GM20431 (cell line): ENCODE results near the gene FOXC1.

Experiments used
- in situ Hi-C: fragments of 300-500 bp; cut with MseI, MboI; formaldehyde crosslinking; loops from one replicate; pipeline ENCODE4 v1.15.0; 2020; ENCODE audit warnings: low sequenced_read_pairs; ENCODE audit not compliant: unreplicated experiment

FOXC1 gene

DNA sequence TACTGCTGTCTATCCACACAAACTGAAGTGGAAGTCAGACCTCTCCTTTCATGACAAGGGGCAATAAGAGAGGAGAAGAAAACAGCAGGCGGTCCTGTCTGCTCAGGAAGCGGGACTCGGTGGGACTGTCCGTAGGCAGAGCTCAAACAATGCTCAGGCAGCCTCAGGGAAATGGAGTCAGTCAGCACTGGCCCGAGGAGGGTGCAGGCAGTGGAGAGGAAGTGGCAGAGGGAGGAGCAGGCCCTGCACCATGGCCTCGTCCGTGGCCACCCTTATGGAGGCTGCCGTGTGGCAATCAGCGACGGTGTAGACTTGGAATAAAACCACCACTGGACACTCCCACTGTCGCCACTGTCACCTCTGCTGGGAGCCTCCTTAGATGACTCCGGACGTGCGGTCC, 19.6 kb downstream of the FOXC1 start:
- in situ Hi-C loops: no loop called here

GRCh38 chr6:1630212-1630770, 20.6 kb downstream of the FOXC1 start:
- in situ Hi-C loops: no loop called here

DNA sequence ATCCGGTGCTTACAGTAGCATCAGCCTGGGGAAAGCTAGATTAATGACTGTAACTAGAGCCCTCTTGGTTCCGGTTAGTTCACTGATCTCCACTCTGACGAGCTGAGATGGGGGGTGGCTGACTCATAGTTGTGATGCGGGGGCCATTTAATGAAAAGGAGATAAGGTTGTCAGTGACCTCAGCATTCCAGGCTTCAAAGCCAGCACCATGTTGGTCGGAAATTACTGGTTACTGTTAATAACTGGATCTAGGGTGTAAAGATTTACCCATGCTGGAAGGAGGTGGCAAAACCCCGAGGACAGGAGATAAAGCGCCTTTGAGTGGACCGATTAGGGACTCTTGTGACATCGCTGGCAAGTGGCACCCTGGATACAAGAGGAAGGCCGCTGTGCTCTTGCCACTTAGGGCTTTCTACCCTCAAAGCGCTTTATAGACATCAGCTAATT, 21.1 kb downstream of the FOXC1 start:
- in situ Hi-C loops: no loop called here

GRCh38 chr6:1631251-1631650, 21.5 kb downstream of the FOXC1 start:
- in situ Hi-C loops: no loop called here

GRCh38 chr6:1633366-1634021, 23.8 kb downstream of the FOXC1 start:
- in situ Hi-C loops: no loop called here

- in situ Hi-C loops: no loop called here
Observed at GRCh38 chr6:1634081-1634480, 24.4 kb downstream of the FOXC1 start.

DNA sequence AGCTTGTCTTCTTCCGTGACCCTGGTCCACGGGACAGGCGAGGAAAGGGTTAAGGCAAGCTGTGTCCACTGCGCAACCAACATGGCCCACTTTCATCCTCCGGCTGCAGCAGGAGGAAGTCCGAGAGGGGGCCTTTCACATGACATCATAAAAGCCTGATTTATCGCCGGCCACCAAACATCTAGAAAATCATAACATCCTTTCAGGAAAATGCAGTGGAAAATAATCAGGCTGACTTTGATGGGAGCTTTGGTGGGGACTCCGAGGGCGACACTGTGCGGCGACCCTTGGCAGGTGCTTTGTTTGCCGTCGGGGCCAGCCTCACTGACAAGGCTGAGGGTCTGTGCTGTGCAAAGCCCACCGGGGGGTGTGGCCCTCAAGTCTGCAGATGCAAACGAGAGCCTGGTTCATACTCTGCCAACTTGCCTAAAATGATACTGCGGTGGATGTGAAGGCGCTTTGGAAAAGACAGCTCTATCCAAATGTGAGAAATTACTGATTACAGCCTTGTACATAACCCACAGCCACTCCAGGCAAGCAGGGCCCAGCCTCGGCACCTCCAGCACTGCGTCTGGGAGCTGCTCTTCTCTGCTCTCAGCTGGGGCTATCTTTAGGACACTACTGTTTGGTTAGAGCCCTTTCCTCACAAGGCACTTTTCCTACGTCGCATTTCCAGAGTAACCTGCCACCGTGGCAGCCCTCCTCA, 25.7 kb downstream of the FOXC1 start:
- in situ Hi-C loops: no loop called here

GRCh38 chr6:1636272-1636825, 26.6 kb downstream of the FOXC1 start:
- in situ Hi-C loops: no loop called here

DNA sequence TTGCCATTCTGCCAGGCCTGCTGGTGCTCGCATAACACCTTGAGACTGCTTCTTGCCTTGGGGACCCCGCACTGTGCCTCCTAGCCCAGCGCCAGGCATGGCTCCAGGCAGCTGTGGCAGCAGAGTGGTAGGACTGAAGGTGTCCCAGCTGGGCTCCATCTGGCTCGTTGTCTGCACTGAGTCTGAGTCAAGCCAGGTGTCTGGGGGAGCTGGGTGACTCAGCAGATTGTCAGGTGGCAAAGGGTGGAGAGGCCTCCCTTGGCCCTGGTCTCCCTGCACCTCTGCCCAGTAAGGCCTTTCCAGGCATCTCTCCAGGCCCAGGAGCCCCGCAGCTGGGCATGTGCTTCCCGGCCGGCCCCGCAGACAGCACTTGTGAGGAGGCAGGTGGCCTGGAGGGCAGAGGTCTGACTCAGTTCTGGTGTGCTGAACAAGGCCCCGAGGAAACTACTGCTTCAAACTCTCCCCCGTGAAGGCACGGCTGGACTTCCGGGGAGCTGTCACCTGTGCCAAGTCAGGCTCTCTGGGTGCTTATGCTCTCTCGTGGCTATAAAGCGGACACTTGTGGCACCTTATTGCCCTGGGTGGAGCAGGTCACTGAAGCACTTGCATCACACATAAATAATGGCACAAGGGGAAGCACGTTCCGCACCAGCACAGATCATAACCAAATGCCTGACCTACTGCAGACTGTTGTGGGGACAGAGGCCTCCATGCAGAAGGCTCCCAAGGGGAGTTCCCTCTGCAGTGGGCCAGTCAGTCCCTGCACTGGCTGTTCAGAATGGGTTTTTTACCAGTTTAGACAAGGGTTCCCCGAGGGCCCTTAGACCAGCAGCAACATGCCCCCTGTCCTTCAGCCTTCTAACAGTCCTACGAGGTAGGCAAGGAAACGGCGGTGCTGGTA, 27.5 kb downstream of the FOXC1 start:
- in situ Hi-C loops: no loop called here

GRCh38 chr6:1639430-1639829, 29.7 kb downstream of the FOXC1 start:
- in situ Hi-C loops: no loop called here

DNA sequence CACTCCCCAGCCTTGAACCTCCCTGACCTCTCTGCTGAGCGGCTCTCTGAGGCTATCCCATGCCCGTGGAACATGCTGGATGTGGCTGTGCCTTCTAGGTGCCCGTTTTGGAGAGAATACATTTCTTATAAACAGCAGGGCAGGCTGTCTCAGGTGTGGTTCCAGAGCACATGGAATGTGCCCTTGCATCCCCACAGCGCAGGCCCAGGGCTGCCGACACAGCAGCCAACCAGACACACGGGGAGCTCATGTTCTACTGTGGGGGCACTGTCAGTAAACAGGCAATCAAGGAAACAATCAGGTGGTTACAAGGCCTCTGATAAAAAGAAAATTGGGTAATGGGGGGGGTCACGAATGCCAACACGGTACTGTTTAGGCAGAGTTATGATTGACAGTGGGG, 30.8 kb downstream of the FOXC1 start:
- in situ Hi-C loops: no loop called here

DNA sequence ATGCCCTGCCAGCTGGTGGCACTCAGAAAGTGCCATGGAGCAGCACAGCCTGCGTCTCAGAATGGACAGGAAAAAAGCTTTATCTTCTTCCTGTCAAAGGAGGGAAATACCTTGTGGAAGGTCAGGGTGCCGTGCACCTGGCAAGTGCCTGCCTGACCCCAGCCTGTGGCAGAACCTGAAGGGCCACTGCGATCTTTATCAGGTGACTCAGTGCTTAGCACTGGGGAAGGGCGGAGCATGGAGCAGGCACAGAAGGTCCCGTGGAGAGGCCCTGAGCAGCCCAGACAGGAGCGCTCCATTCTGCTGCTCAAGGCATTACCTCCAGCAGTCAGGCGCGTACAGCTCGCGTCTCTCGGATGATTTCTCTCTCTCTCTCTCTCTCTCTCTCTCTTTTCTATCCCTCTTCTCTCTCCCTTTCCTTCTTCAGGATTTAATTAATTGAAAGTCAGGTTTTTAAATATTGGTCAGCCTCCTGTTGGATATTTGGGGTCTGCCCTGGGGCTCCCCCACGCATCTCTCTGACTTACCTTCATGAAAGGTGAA, 31.7 kb downstream of the FOXC1 start:
- in situ Hi-C loops: no loop called here

DNA sequence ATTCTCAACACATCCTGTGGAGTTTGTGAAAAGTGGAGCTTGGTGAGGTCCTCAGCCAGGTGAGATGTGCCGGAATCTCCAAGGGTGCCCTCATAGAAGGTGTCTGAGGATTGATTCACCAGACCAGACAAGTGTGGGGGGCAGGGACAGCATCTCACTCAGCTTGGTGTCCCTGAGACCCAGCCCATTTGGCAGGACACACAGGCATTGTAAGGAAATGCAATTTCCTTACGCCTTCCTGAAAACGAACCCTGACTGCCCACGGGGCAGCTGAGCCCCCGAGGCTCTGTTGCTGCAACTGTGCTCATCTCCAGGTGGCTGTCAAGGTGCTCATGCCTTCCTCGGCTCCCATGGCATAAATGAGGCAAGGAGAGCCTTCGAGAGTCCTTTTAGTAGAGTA, 33.4 kb downstream of the FOXC1 start:
- in situ Hi-C loops: no loop called here

DNA sequence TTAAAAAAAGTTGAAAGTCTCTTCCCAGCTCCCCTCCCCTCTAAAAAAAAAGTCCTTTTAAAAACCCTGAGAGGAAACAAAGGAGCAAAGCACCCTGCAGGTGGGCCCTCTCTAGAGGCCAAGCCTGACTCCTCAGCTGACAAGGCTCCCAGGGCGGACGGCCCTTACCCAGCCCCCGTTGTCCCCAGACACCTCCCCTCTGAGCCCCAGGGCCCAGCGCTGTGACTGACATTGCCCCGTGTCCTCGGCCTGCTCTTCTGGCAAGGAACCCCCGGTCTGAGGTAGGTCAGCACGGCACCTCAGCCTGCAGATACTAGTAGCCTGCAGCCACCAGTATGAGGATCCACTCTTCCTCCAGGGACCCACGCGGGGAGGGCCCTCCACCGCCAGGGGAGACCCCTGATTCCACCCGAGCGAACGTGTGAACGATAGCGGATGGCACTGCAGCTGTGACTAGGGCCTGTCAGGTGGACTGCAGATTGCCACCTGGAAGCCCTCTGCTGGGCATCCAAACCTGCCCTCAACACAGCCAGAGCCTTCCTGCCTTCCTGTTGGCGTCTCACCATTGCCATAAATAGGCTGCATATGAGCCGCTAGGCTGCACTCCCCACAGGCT, 34.2 kb downstream of the FOXC1 start:
- in situ Hi-C loops: no loop called here

GRCh38 chr6:1644516-1645060, 34.9 kb downstream of the FOXC1 start:
- in situ Hi-C loops: no loop called here

- in situ Hi-C loops: no loop called here
Observed at GRCh38 chr6:1645466-1646185, 35.9 kb downstream of the FOXC1 start.

- in situ Hi-C loops: no loop called here
Observed at GRCh38 chr6:1651362-1651761, 41.6 kb downstream of the FOXC1 start.

DNA sequence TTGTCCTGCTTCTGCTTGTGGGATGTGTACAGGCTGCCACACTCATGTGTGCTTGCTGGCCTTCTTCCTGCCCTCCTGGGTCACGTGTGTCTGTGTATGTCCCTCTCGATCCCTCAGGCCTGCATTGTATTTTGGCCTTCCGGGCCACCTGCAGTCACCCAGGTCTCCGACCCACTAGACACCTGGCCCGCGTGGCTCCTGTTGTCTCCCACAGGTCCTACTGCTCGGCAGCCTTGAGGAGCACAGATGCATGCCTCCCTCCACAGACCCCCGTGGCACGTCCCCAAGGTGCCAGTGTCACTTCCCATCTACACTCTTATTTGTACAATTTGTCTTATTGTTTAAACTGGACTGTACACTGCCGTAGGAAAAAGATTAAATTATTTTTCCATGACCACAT, 43.1 kb downstream of the FOXC1 start:
- in situ Hi-C loops: no loop called here

- in situ Hi-C loops: no loop called here
Observed at GRCh38 chr6:1654054-1654453, 44.3 kb downstream of the FOXC1 start.
